ENCODE data around the gene ARL14EP.

ARL14EP gene

DNA sequence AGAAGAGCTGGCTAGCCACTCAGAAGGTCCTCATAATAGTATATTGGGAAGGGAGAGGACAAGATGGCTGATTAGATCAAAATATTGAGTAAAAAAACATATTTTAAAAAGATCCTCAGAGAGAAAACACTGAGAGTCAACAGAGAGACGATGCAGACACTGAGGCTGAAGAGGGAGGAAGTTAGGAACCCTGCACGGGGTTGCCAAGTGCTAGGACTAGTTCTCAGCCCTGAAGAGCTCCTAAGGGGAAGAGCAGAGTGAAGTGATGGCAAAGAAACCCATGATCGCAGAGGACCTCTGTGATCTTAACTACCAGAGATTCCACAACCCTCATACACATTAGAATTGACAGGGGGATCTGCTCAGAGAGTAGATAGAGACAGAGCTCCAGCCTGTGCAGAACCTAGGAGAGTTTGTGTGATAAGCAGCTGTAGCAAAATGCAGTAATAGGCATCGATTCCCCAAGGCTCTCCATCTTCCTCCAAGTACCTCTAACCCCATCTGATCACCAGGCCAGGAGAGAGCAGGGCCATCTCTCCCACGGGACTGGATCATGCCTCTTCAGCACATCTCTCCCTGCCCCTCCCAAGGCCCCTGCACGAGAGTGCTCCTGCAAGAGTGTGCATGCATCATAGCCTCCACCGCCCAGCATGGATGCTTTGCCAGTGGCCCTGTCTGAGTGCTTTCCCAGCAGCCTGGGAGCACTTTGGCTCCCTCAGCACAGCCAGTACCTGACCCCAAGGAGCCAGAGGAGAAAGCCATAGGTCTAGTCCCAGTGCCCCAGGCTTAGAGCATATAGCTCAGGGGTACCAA, 41.2 kb upstream of the ARL14EP start:
- no peaks in the 10 kb centered on the region for H3F3A ChIP-seq (ENCODE audit: insufficient read depth, low read length)
- H3K27ac ChIP-seq (ENCODE audit: low read length), result no peak overlapping the region
- DNase-seq, result no peak
- H3K9ac ChIP-seq (ENCODE audit: low read length), result no peak overlapping the region
- peaks cover 18% of the 10 kb centered on the region for H3K4me1 ChIP-seq (ENCODE audit: low read length)
- H3K79me2 ChIP-seq (ENCODE audit: low read length), result no peaks in the 10 kb centered on the region
- H4K20me1 ChIP-seq (ENCODE audit: insufficient read depth, low read length), result no peaks in the 10 kb centered on the region
- H3K9me3 ChIP-seq (replicated peaks; ENCODE audit: insufficient read depth, low read length), result no peaks in the 10 kb centered on the region
- TF ChIP-seq, protein P1, sequence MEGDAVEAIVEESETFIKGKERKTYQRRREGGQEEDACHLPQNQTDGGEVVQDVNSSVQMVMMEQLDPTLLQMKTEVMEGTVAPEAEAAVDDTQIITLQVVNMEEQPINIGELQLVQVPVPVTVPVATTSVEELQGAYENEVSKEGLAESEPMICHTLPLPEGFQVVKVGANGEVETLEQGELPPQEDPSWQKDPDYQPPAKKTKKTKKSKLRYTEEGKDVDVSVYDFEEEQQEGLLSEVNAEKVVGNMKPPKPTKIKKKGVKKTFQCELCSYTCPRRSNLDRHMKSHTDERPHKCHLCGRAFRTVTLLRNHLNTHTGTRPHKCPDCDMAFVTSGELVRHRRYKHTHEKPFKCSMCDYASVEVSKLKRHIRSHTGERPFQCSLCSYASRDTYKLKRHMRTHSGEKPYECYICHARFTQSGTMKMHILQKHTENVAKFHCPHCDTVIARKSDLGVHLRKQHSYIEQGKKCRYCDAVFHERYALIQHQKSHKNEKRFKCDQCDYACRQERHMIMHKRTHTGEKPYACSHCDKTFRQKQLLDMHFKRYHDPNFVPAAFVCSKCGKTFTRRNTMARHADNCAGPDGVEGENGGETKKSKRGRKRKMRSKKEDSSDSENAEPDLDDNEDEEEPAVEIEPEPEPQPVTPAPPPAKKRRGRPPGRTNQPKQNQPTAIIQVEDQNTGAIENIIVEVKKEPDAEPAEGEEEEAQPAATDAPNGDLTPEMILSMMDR (IDR thresholded peaks at IDR 0.05; ENCODE audit: low read length), result no peak
- TF ChIP-seq EZH2phosphoT487 (IDR thresholded peaks at IDR 0.05; ENCODE audit: low read length) (no peak), EZH2 (optimal IDR thresholded peaks at IDR 0.05; ENCODE audit: low read depth, low read length) (no peak)
- peak overlapping the region; percentile 7; the same call in 1 of the 2 replicates for H2AFZ ChIP-seq (ENCODE audit: low read length)
- no peaks in the 10 kb centered on the region for H3K36me3 ChIP-seq (replicated peaks; ENCODE audit: insufficient read depth, low read length)
- H3K9me2 ChIP-seq (replicated peaks; ENCODE audit: insufficient read depth, low read length), result no peaks in the 10 kb centered on the region
- H3K27me3 ChIP-seq (replicated peaks; ENCODE audit: insufficient read depth, low read length), result no peaks in the 10 kb centered on the region
- H3K4me3 ChIP-seq (ENCODE audit: low read length), result no peak overlapping the region
- peak overlapping the region; percentile 45; the same call in 1 of the 2 replicates for H3K4me2 ChIP-seq (ENCODE audit: low read depth, low read length)

DNA sequence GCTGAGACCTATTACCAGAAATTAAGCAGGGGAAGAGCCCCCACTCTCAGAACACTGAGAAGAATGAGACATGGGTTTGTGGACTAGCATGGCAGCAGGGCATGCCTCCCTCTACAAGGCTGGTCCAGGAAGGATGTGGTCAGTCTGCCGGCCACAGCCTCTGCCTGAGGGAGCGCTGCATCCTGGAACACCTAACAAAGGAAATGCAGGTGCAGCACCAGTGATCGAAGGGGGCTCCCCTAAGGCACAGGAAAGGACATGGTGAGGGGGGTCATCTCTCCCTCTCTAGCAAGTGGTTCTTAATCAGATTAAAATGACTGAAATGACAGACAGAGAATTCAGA, 40.6 kb upstream of the ARL14EP start:
- Histone ChIP-seq H3K27me3 (replicated peaks; ENCODE audit: insufficient read depth, low read length) (no peaks in the 10 kb centered on the region), H3K9me2 (replicated peaks; ENCODE audit: insufficient read depth, low read length) (no peaks in the 10 kb centered on the region), H3K4me2 (ENCODE audit: low read depth, low read length) (peak overlapping the region; percentile 45; the same call in 1 of the 2 replicates), H3K9me3 (replicated peaks; ENCODE audit: insufficient read depth, low read length) (no peaks in the 10 kb centered on the region), H3K4me1 (ENCODE audit: low read length) (peaks cover 18% of the 10 kb centered on the region), H3K36me3 (replicated peaks; ENCODE audit: insufficient read depth, low read length) (no peaks in the 10 kb centered on the region), H3K9ac (ENCODE audit: low read length) (no peak overlapping the region), H3K4me3 (ENCODE audit: low read length) (no peak overlapping the region), H4K20me1 (ENCODE audit: insufficient read depth, low read length) (no peaks in the 10 kb centered on the region), H3K27ac (ENCODE audit: low read length) (no peak overlapping the region), H2AFZ (ENCODE audit: low read length) (0 out of 2 replicates have a peak overlapping the region, but pooled peaks have one; percentile 7), H3F3A (ENCODE audit: insufficient read depth, low read length) (no peaks in the 10 kb centered on the region), H3K79me2 (ENCODE audit: low read length) (no peaks in the 10 kb centered on the region)
- peak; percentile 86 for DNase-seq
- TF ChIP-seq EZH2phosphoT487 (IDR thresholded peaks at IDR 0.05; ENCODE audit: low read length), result no peak
- TF ChIP-seq, protein P1 (IDR thresholded peaks at IDR 0.05; ENCODE audit: low read length), result no peak
- no peak for TF ChIP-seq EZH2 (optimal IDR thresholded peaks at IDR 0.05; ENCODE audit: low read depth, low read length)

DNA sequence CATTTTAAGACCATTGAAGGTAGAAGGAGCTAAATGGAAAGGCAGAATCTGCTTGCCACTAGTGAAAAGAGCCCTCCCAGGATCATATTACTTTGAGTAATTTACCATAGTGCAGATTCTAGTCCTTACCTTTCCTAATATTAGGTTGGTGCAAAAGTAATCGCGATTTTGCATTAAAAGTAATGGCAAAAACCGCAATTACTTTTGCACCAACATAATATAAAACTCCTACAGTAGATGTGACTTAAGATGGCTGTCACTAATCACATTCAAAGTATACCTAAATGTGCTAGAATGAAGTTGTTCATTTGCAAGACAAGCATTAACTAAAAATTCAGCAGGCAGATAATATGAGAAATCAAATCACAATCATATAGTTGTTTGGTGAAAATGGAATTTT, 38.1 kb upstream of the ARL14EP start:
- Histone ChIP-seq H3K9ac (ENCODE audit: low read length) (no peak overlapping the region), H3F3A (ENCODE audit: insufficient read depth, low read length) (no peaks in the 10 kb centered on the region), H2AFZ (ENCODE audit: low read length) (no peak overlapping the region), H3K36me3 (replicated peaks; ENCODE audit: insufficient read depth, low read length) (no peaks in the 10 kb centered on the region), H3K27ac (ENCODE audit: low read length) (no peak overlapping the region), H3K4me2 (ENCODE audit: low read depth, low read length) (no peak overlapping the region), H3K79me2 (ENCODE audit: low read length) (no peaks in the 10 kb centered on the region), H3K27me3 (replicated peaks; ENCODE audit: insufficient read depth, low read length) (no peaks in the 10 kb centered on the region), H3K9me2 (replicated peaks; ENCODE audit: insufficient read depth, low read length) (no peaks in the 10 kb centered on the region), H3K4me3 (ENCODE audit: low read length) (no peak overlapping the region), H4K20me1 (ENCODE audit: insufficient read depth, low read length) (no peaks in the 10 kb centered on the region), H3K9me3 (replicated peaks; ENCODE audit: insufficient read depth, low read length) (no peaks in the 10 kb centered on the region), H3K4me1 (ENCODE audit: low read length) (peaks cover 18% of the 10 kb centered on the region)
- no peak for DNase-seq
- no peak for TF ChIP-seq EZH2phosphoT487 (IDR thresholded peaks at IDR 0.05; ENCODE audit: low read length)
- TF ChIP-seq EZH2 (optimal IDR thresholded peaks at IDR 0.05; ENCODE audit: low read depth, low read length), result no peak
- TF ChIP-seq, protein P1 (IDR thresholded peaks at IDR 0.05; ENCODE audit: low read length), result no peak

All from MM.1S (cell line).